GM10266 (cell line): ENCODE results near the gene NOBOX.
"Not testable (repeated sequence)": the region's sequence is repeated elsewhere in the genome, so short reads cannot be mapped to it uniquely, and the experiment has no call there.

ENCODE experiments used
- DNase-seq: peaks from one replicate; pipeline ENCODE4 v3.0.0; 2012; ENCODE audit errors: extremely low spot score
- CTCF ChIP-seq: IDR thresholded peaks from 2 replicates; pipeline ENCODE4 v1.5.1; 2012; ENCODE audit warnings: mild to moderate bottlenecking, low read depth; ENCODE audit not compliant: control insufficient read depth, insufficient read depth; ENCODE audit errors: missing control alignments

The NOBOX gene

GRCh38 chr7:144428431-144428830, 24.9 kb upstream of the NOBOX start:
- TF ChIP-seq CTCF = no peak
- no peak for DNase-seq

GRCh38 chr7:144427539-144427938, 24.0 kb upstream of the NOBOX start:
- not testable (repeated sequence) for DNase-seq

- DNase-seq = not testable (repeated sequence)
Observed at GRCh38 chr7:144418931-144419330, 15.4 kb upstream of the NOBOX start.

- no peak for DNase-seq
- no peak for TF ChIP-seq CTCF
Observed at GRCh38 chr7:144416341-144416740, 12.8 kb upstream of the NOBOX start.

- no peak for TF ChIP-seq CTCF
Observed at GRCh38 chr7:144415858-144416257, 12.4 kb upstream of the NOBOX start.

GRCh38 chr7:144414815-144415214, 11.3 kb upstream of the NOBOX start:
- no peak for DNase-seq
- TF ChIP-seq CTCF = no peak

More at GRCh38 chr7:144415858-144416257, 12.4 kb upstream of the NOBOX start:
- no peak for DNase-seq

- TF ChIP-seq CTCF = no peak
- DNase-seq = no peak
Observed at GRCh38 chr7:144410441-144410840, 6.9 kb upstream of the NOBOX start.

GRCh38 chr7:144408121-144408520, 4.6 kb upstream of the NOBOX start:
- TF ChIP-seq CTCF = no peak
- DNase-seq = no peak

GRCh38 chr7:144407266-144407931, 3.9 kb upstream of the NOBOX start:
- TF ChIP-seq CTCF = no peak
- no peak for DNase-seq
